Effector memory CD4-positive, alpha-beta T cell (primary cell): ENCODE data around the gene AKR1C1.
"Not testable (repeated sequence)": the region's sequence is repeated elsewhere in the genome, so short reads cannot be mapped to it uniquely, and the experiment has no call there.

Experiments
- DNase-seq, 3 donors: peaks; one replicate each; pipeline ENCODE4 v3.0.0-alpha.2; 2020
- H3K27ac ChIP-seq: 2 replicates; pipeline ENCODE4 v1.7.0; 2013; ENCODE audit warnings: mild to moderate bottlenecking, low read length, moderate library complexity; ENCODE audit not compliant: insufficient read depth, poor library complexity, severe bottlenecking
- H3K27me3 ChIP-seq: replicated peaks from 2 replicates; pipeline ENCODE4 v1.7.0; 2013; ENCODE audit warnings: mild to moderate bottlenecking, low read length; ENCODE audit not compliant: insufficient read depth, control insufficient read depth, poor library complexity, severe bottlenecking
- H3K36me3 ChIP-seq: 2 replicates; pipeline ENCODE4 v1.7.0; 2013; ENCODE audit warnings: mild to moderate bottlenecking, low read length, moderate library complexity; ENCODE audit not compliant: control insufficient read depth, insufficient read depth
- H3K4me1 ChIP-seq: 2 replicates; pipeline ENCODE4 v1.7.0; 2013; ENCODE audit warnings: low read length, mild to moderate bottlenecking; ENCODE audit not compliant: control insufficient read depth, insufficient read depth, poor library complexity, severe bottlenecking
- H3K4me3 ChIP-seq: 2 replicates; pipeline ENCODE4 v1.7.0; 2013; ENCODE audit warnings: low read length, low read depth, mild to moderate bottlenecking; ENCODE audit not compliant: insufficient read depth, poor library complexity, severe bottlenecking
- H3K9me3 ChIP-seq: 2 replicates; pipeline ENCODE4 v1.7.0; 2013; ENCODE audit warnings: mild to moderate bottlenecking, low read length, moderate library complexity; ENCODE audit not compliant: control insufficient read depth

The AKR1C1 gene

DNA sequence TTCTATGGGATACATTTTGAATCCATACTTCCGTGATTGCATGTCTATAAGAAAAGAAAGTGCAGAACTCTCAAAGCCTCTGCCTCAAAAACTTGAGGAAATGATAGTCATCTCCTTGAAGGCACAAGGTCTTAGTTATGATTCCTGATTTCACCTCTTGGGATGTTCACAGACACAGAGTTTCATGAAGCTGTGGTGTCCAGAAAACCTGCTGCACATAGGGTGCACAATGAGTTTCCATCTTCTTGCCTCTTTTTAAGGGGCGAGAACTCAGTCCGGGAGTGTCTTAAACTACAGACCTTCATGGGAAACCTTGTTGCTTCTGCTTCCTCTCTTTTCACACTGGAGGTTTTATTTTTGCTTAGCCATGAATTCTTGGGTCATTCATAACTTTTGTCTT is 4.0 kb downstream of the AKR1C1 start:
- not testable (repeated sequence) for H3K9me3 ChIP-seq, DNase-seq, H3K27ac ChIP-seq, H3K27me3 ChIP-seq, H3K36me3 ChIP-seq, H3K4me1 ChIP-seq, H3K4me3 ChIP-seq

DNA sequence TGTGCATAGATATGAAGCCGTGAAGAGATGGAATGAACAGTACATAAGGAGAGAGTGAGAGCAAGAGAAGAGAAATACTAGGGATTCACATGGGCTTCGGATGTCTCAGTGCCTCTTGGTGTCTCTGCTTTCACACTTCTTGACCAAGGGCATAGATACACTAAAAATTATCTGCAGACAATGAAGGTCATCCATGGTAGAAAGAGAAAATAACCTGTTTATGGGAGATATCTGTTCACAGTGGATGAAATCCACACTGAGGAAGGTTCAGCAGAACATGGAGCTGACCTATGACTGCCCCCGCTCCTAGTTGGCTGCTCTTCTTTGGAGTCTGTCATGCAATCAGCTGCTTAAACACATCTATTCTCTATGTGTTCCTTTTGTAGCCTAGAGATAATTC is 6.1 kb downstream of the AKR1C1 start:
- H3K4me3 ChIP-seq, H3K27ac ChIP-seq, H3K27me3 ChIP-seq, H3K4me1 ChIP-seq, H3K36me3 ChIP-seq, H3K9me3 ChIP-seq, DNase-seq: not testable (repeated sequence)

DNA sequence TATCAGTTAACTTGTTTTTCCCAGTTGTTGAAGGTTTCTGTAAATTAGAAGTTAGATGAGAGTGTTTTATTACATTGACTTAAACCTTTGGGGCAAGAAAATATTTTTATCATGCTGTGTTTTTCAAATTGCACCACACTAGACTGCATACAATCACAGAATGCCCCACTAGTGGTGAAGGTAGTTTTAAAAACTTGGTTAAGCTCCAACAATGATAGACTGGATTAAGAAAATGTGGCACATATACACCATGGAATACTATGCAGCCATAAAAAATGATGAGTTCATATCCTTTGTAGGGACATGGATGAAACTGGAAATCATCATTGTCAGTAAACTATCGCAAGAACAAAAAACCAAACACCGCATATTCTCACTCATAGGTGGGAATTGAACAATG is 7.1 kb downstream of the AKR1C1 start:
- DNase-seq, H3K4me1 ChIP-seq, H3K4me3 ChIP-seq, H3K27me3 ChIP-seq, H3K9me3 ChIP-seq, H3K27ac ChIP-seq, H3K36me3 ChIP-seq: not testable (repeated sequence)

DNA sequence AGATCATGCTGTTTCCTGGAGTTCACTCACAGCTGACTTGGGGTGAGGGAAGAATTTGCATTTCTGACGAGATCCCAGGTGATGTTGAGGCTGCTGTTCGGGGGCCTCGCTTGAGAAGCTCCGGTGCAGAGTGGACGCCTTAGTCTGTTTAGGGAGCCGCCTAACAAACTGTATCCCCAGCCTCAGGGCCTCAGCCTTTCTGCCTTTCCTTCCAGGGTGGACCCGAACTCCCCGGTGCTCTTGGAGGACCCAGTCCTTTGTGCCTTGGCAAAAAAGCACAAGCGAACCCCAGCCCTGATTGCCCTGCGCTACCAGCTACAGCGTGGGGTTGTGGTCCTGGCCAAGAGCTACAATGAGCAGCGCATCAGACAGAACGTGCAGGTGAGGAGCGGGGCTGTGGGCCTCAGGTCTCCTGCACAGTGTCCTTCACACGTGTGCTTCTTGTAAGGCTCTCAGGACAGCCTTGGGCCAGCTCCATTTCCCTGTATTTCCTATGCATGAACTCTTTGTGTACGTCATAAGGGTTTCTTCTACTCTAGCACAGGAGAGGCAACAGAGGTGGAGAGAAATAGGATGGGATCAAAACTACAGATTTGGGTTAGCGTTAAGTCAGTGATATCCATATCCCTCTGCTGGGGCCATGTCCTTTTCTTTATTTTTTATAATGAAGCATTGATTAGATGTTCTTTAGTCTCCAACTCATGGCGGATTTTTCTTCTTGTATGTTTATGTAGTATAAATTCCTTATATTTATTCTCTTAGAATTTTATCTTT is 9.3 kb downstream of the AKR1C1 start:
- not testable (repeated sequence) for H3K9me3 ChIP-seq, DNase-seq, H3K4me3 ChIP-seq

DNA sequence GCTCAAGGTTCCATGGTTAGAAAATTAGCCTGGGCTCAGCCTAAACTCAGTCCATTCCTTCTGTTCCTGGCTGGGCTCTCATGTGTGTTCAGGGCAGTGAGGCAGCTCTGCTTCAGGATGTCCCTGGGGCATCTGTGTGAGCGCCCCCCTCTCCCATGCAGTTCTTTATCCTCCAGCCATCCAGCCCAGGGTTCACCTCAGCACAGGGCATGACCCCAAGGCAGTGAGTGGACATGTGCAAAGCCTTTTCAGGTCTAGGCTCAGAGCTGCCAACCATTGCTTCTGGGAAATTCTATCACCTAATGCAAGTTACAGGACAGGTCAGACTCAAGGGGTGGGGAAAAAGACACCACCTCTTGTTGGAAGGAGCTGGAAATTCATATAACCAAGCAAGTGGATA is 10.1 kb downstream of the AKR1C1 start:
- not testable (repeated sequence) for H3K27me3 ChIP-seq, H3K36me3 ChIP-seq, H3K4me1 ChIP-seq, DNase-seq, H3K4me3 ChIP-seq, H3K9me3 ChIP-seq, H3K27ac ChIP-seq

More for the DNA sequence above, 9.3 kb downstream of the AKR1C1 start:
- not testable (repeated sequence) for H3K36me3 ChIP-seq, H3K4me1 ChIP-seq, H3K27me3 ChIP-seq, H3K27ac ChIP-seq

DNA sequence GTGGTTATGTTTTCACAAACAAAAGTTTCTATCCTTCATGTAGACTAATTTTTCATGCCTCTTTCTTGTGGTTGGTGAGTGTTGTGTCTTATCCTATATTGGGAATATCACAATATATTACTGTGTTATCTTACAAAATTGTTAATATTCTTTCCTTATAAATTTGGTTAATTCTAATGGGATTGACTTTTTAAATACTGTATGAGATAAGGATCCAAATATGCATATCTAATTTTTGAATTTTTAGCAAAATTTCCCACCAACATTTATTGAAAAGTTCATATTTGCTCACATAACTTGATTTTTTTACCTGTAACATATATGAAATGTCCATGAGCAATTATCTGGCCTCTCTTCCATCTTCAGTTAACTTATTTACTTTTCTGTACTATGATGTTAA is 11.2 kb downstream of the AKR1C1 start:
- not testable (repeated sequence) for DNase-seq, H3K27me3 ChIP-seq, H3K4me1 ChIP-seq, H3K9me3 ChIP-seq, H3K27ac ChIP-seq, H3K36me3 ChIP-seq, H3K4me3 ChIP-seq

DNA sequence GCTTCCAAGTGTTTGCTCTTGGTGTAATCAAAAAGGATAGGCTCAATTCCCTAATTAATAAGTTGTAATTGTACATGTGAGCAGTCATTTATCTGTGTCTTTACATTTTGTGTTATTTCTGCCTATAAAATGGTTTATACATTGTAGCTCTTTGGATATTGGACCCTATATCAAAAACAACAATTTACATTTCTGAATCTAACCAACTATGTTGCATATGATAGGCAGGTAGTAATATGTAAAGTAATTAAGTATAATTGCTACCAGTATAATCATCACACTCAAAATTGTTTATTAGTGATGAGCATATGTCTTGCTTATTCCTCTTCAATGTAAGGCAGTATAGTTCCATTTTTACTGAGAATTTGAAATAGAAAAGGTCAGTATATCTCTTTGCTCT is 13.8 kb downstream of the AKR1C1 start:
- Histone ChIP-seq H3K9me3 (no peaks in the 10 kb centered on the region), H3K27me3 (no peaks in the 10 kb centered on the region), H3K4me3 (no peak overlapping the region), H3K36me3 (no peaks in the 10 kb centered on the region), H3K4me1 (no peaks in the 10 kb centered on the region), H3K27ac (no peak overlapping the region)
- DNase-seq, result no peak

DNA sequence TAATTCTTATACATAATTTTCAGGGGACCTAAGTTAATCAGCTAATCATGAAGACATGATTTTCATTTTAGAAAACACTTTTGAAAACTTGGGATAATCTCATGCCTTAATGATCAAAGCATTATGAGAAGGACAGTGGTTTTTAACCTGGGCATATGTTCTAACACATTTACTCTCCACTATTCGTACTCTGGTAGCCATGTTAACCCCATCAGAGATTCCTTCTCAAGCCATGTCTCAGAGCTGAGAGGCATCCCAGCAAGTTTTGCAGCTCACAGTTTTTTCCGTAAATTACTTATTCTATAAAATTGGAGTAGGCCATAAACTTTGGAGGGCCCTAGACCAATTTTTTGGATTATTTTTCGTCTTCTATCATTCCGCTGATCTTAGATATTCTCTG is 15.7 kb downstream of the AKR1C1 start:
- H3K9me3 ChIP-seq, result no peaks in the 10 kb centered on the region
- H3K4me1 ChIP-seq, result no peaks in the 10 kb centered on the region
- no peak overlapping the region for H3K4me3 ChIP-seq
- no peak for DNase-seq
- no peaks in the 10 kb centered on the region for H3K36me3 ChIP-seq
- H3K27ac ChIP-seq, result no peak overlapping the region
- no peaks in the 10 kb centered on the region for H3K27me3 ChIP-seq

DNA sequence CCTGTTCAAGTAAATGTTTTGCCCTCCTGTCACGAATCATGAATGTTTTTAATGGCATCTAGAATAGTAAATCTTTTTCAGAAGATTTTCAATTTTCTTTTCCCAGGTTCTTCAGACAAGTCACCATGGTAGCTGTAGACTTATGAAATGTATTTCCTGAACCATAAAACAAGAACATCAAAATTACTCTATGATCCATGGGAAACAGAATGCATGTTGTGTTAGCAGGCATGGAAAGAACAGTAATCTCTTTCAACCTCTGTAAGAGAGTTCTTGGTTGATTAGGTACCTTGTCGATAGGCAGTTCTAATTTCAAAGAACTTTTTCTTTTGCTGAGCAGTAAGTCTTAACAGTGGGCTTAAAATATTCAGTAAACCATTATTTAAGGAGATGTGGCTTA is 17.6 kb downstream of the AKR1C1 start:
- DNase-seq, result no peak
- H3K4me1 ChIP-seq, result no peaks in the 10 kb centered on the region
- no peaks in the 10 kb centered on the region for H3K36me3 ChIP-seq
- no peaks in the 10 kb centered on the region for H3K9me3 ChIP-seq
- H3K27ac ChIP-seq, result no peak overlapping the region
- no peaks in the 10 kb centered on the region for H3K27me3 ChIP-seq
- no peak overlapping the region for H3K4me3 ChIP-seq

DNA sequence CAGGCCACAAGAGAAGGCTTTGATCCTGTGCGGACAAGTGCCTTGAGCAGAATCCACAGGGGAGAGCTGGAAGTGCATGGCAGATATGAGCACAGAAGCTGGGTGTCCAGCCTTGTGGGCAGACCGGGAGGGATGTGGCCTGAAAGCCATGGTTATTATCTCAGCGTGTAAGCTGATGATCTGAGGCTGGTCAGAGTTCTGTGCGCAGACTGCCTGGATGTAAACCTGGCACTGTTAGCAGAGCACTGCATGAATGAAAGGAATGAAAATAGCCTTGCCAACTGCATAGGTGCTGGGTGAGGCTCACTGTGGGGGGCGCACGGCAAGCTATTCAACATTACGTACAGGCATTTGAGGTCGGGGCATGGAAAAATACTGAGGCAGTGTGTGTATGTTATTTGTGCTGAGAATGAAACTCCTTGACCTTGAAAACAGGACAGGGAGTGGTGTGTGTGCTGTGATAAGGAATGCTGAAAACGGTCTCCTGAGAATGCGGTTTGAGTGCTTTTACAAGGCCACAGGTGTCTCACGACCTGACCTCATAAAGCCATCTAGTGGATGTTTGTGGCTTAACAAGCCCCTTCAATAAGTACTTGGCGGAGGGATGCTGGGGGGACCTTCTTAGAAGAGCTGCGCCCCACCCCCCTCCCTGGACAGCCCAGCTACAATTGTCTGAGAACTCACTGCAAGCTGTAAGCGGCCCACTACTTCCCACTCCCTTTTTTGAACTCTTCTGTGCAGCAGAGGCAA is 18.7 kb downstream of the AKR1C1 start:
- no peaks in the 10 kb centered on the region for H3K9me3 ChIP-seq
- no peak overlapping the region for H3K4me3 ChIP-seq
- no peak overlapping the region for H3K27ac ChIP-seq
- H3K4me1 ChIP-seq, result no peaks in the 10 kb centered on the region
- H3K27me3 ChIP-seq, result no peaks in the 10 kb centered on the region
- no peak for DNase-seq
- no peaks in the 10 kb centered on the region for H3K36me3 ChIP-seq
